Jurkat, Clone E6-1 (cell line): ENCODE results near the gene TSN.
"Not testable (repeated sequence)": the region's sequence is repeated elsewhere in the genome, so short reads cannot be mapped to it uniquely, and the experiment has no call there.

Experiments used
- DNase-seq: peaks from one replicate; pipeline ENCODE4 v3.0.0-alpha.2; 2011; ENCODE audit warnings: low read depth, low spot score
- H3K4me3 ChIP-seq: 2 replicates; pipeline ENCODE4 v1.5.1; 2011; ENCODE audit warnings: mild to moderate bottlenecking, low read length, control low read depth, moderate library complexity

The TSN gene

GRCh38 chr2:121790276-121790956, 35.0 kb downstream of the TSN start:
- DNase-seq, result no peak

GRCh38 chr2:121791290-121791689, 35.8 kb downstream of the TSN start:
- no peak for DNase-seq
- H3K4me3 ChIP-seq, result no peak overlapping the region

More at GRCh38 chr2:121790276-121790956, 35.0 kb downstream of the TSN start:
- no peak overlapping the region for H3K4me3 ChIP-seq

- DNase-seq, result no peak
- no peak overlapping the region for H3K4me3 ChIP-seq
These were observed 36.4 kb downstream of the TSN start for GRCh38 chr2:121791801-121792221.

GRCh38 chr2:121793816-121794215, 38.4 kb downstream of the TSN start:
- no peak overlapping the region for H3K4me3 ChIP-seq
- DNase-seq, result no peak

- DNase-seq, result no peak
- H3K4me3 ChIP-seq, result no peak overlapping the region
These were observed 38.8 kb downstream of the TSN start for GRCh38 chr2:121794233-121794632.

GRCh38 chr2:121796239-121796638, 40.8 kb downstream of the TSN start:
- H3K4me3 ChIP-seq, result no peak overlapping the region
- no peak for DNase-seq

GRCh38 chr2:121798617-121799016, 43.2 kb downstream of the TSN start:
- no peak for DNase-seq
- no peak overlapping the region for H3K4me3 ChIP-seq

GRCh38 chr2:121801916-121802315, 46.5 kb downstream of the TSN start:
- DNase-seq, result no peak
- H3K4me3 ChIP-seq, result no peak overlapping the region

- no peak overlapping the region for H3K4me3 ChIP-seq
- no peak for DNase-seq
These were observed 48.1 kb downstream of the TSN start for GRCh38 chr2:121803503-121803902.

GRCh38 chr2:121804340-121804739, 48.9 kb downstream of the TSN start:
- peak; percentile 31 for DNase-seq
- H3K4me3 ChIP-seq, result no peak overlapping the region

GRCh38 chr2:121804997-121805765, 49.7 kb downstream of the TSN start:
- H3K4me3 ChIP-seq, result no peak overlapping the region
- DNase-seq, result no peak

- H3K4me3 ChIP-seq, result no peak overlapping the region
- DNase-seq, result no peak
These were observed 50.3 kb downstream of the TSN start for GRCh38 chr2:121805766-121806143.

GRCh38 chr2:121807771-121808170, 52.3 kb downstream of the TSN start:
- H3K4me3 ChIP-seq, DNase-seq: not testable (repeated sequence)

- no peak overlapping the region for H3K4me3 ChIP-seq
- DNase-seq, result no peak
These were observed 54.2 kb downstream of the TSN start for GRCh38 chr2:121809607-121810006.

GRCh38 chr2:121810959-121811853, 55.8 kb downstream of the TSN start:
- H3K4me3 ChIP-seq, result no peak overlapping the region
- peak; percentile 42 for DNase-seq

- not testable (repeated sequence) for DNase-seq, H3K4me3 ChIP-seq
These were observed 57.6 kb downstream of the TSN start for GRCh38 chr2:121813083-121813482.

- DNase-seq, result no peak
- no peak overlapping the region for H3K4me3 ChIP-seq
These were observed 59.8 kb downstream of the TSN start for GRCh38 chr2:121815216-121815615.

GRCh38 chr2:121816797-121817196, 61.3 kb downstream of the TSN start:
- DNase-seq, result no peak
- H3K4me3 ChIP-seq, result no peak overlapping the region

- not testable (repeated sequence) for DNase-seq, H3K4me3 ChIP-seq
These were observed 61.9 kb downstream of the TSN start for GRCh38 chr2:121817304-121817703.
